Natural killer cell treated with Interleukin-12 subunit alpha and Interleukin-12 subunit beta and Interleukin-15 and Interleukin-18, amount 100 ng/mL, for 72 hours (primary cell): ENCODE measurements around the gene SLC43A1. TPM values are rescaled to one million over a fixed set of nuclear protein-coding genes. Genes with fewer than 3 reads are reported as not detected.
A peak's percentile ranks its signal among the peaks of the same experiment; 100 is the strongest.

Experiments
- ATAC-seq, 2 donors: fragments of 150-1000 bp; cut with Tn5 transposase in 1 of 2; sonication (Bioruptor Pico), chemical (Tn5 transposase) in 1 of 2; 2 replicates each; pipeline ENCODE4 v1.10.0; 2021
- DNase-seq: peaks from one replicate; pipeline ENCODE4 v3.0.0; 2022; ENCODE audit warnings: low spot score
- H3K27ac Mint-ChIP-seq, 2 donors: 1 replicate in 1 of 2; 2 replicates in 1 of 2; pipeline ENCODE4 v1.8.0; 2022; ENCODE audit warnings: mixed read lengths in 2 of 2, mild to moderate bottlenecking in 1 of 2, moderate library complexity in 1 of 2
- H3K27me3 Mint-ChIP-seq, 2 donors: 1 replicate in 1 of 2; 2 replicates in 1 of 2; pipeline ENCODE4 v1.8.0; 2022; ENCODE audit warnings: mixed read lengths in 2 of 2
- H3K36me3 Mint-ChIP-seq: one replicate; pipeline ENCODE4 v1.8.0; 2022; ENCODE audit warnings: mixed read lengths
- H3K4me1 Mint-ChIP-seq, 2 donors: 1 replicate in 1 of 2; 2 replicates in 1 of 2; pipeline ENCODE4 v1.8.0; 2022; ENCODE audit warnings: low read depth in 2 of 2, mixed read lengths in 2 of 2, mild to moderate bottlenecking in 1 of 2
- H3K4me3 Mint-ChIP-seq: one replicate; pipeline ENCODE4 v1.8.0; 2022; ENCODE audit warnings: mixed read lengths
- H3K9me3 Mint-ChIP-seq: 2 replicates; pipeline ENCODE4 v1.8.0; 2022; ENCODE audit warnings: mixed read lengths
- total RNA-seq, 2 donors: library from RNA; stranded (reverse); gene quantifications; one replicate each; pipeline ENCODE4 v1.2.3, GENCODE V29; 2022

SLC43A1 gene
- total RNA-seq, 2 donors from 2014 or later = 4.2 to 16.5 TPM

GRCh38 chr11:57475671-57476046, 39.8 kb downstream of the SLC43A1 start:
- H3K9me3 Mint-ChIP-seq = no peaks in the 10 kb centered on the region
- peaks cover 18 to 26% of the 10 kb centered on the region in 2 donors for H3K4me1 Mint-ChIP-seq
- ATAC-seq (no peak), DNase-seq (no peak)
- H3K4me3 Mint-ChIP-seq = peak overlapping the region; percentile 65
- no peak overlapping the region for H3K27ac Mint-ChIP-seq
- H3K36me3 Mint-ChIP-seq = no peaks in the 10 kb centered on the region
- H3K27me3 Mint-ChIP-seq = peaks cover 0 to 5% of the 10 kb centered on the region in 2 donors

- peaks cover 16 to 25% of the 10 kb centered on the region in 2 donors for H3K4me1 Mint-ChIP-seq
- H3K27ac Mint-ChIP-seq = no peak overlapping the region
- H3K36me3 Mint-ChIP-seq = no peaks in the 10 kb centered on the region
- no peaks in the 10 kb centered on the region for H3K9me3 Mint-ChIP-seq
- DNase-seq (no peak), ATAC-seq (no peak)
- H3K4me3 Mint-ChIP-seq = peak overlapping the region; percentile 65
- H3K27me3 Mint-ChIP-seq = peaks cover 0 to 5% of the 10 kb centered on the region in 2 donors
Measured at GRCh38 chr11:57475191-57475590, 40.3 kb downstream of the SLC43A1 start.

GRCh38 chr11:57474803-57475115, 40.7 kb downstream of the SLC43A1 start:
- peak overlapping the region; percentile 65 for H3K4me3 Mint-ChIP-seq
- H3K27me3 Mint-ChIP-seq = peaks cover 0 to 5% of the 10 kb centered on the region in 2 donors
- H3K4me1 Mint-ChIP-seq = peaks cover 14 to 23% of the 10 kb centered on the region in 2 donors
- no peak for ATAC-seq
- no peak overlapping the region for H3K27ac Mint-ChIP-seq
- H3K9me3 Mint-ChIP-seq = no peaks in the 10 kb centered on the region
- H3K36me3 Mint-ChIP-seq = no peaks in the 10 kb centered on the region
- DNase-seq = no peak

GRCh38 chr11:57474017-57474802, 41.3 kb downstream of the SLC43A1 start:
- Mint-ChIP-seq H3K36me3 (no peaks in the 10 kb centered on the region), H3K27me3 (peaks cover 0 to 5% of the 10 kb centered on the region in 2 donors), H3K4me3 (peak overlapping the region; percentile 65), H3K4me1 (peaks cover 14 to 23% of the 10 kb centered on the region in 2 donors), H3K9me3 (no peaks in the 10 kb centered on the region), H3K27ac (peak overlapping the region in 1 of 2 donors; percentile 84)
- DNase-seq = no peak
- peak; percentile 76 to 80 for ATAC-seq

GRCh38 chr11:57473285-57473841, 42.1 kb downstream of the SLC43A1 start:
- peaks cover 14 to 23% of the 10 kb centered on the region in 2 donors for H3K4me1 Mint-ChIP-seq
- ATAC-seq (no peak), DNase-seq (no peak)
- H3K27ac Mint-ChIP-seq = peak overlapping the region in 1 of 2 donors; percentile 84
- peak overlapping the region; percentile 58 for H3K4me3 Mint-ChIP-seq
- H3K9me3 Mint-ChIP-seq = no peaks in the 10 kb centered on the region
- H3K27me3 Mint-ChIP-seq = peaks cover 0 to 5% of the 10 kb centered on the region in 2 donors
- no peaks in the 10 kb centered on the region for H3K36me3 Mint-ChIP-seq

- Mint-ChIP-seq H3K4me3 (no peak overlapping the region), H3K27me3 (no peaks in the 10 kb centered on the region), H3K36me3 (no peaks in the 10 kb centered on the region), H3K9me3 (no peaks in the 10 kb centered on the region), H3K27ac (no peak overlapping the region), H3K4me1 (peaks cover 14 to 20% of the 10 kb centered on the region in 2 donors)
- ATAC-seq = no peak
- DNase-seq = no peak
Measured at GRCh38 chr11:57471496-57471895, 44.0 kb downstream of the SLC43A1 start.

GRCh38 chr11:57469268-57469667, 46.2 kb downstream of the SLC43A1 start:
- peaks cover 11 to 12% of the 10 kb centered on the region in 2 donors for H3K4me1 Mint-ChIP-seq
- H3K27ac Mint-ChIP-seq = no peak overlapping the region
- DNase-seq (no peak), ATAC-seq (no peak)
- H3K27me3 Mint-ChIP-seq = no peaks in the 10 kb centered on the region
- H3K36me3 Mint-ChIP-seq = no peaks in the 10 kb centered on the region
- H3K9me3 Mint-ChIP-seq = no peaks in the 10 kb centered on the region
- no peak overlapping the region for H3K4me3 Mint-ChIP-seq

GRCh38 chr11:57468276-57468675, 47.2 kb downstream of the SLC43A1 start:
- Mint-ChIP-seq H3K4me3 (no peak overlapping the region), H3K27ac (no peak overlapping the region), H3K4me1 (peaks cover 3 to 5% of the 10 kb centered on the region in 2 donors), H3K27me3 (no peaks in the 10 kb centered on the region), H3K9me3 (no peaks in the 10 kb centered on the region), H3K36me3 (no peaks in the 10 kb centered on the region)
- no peak for DNase-seq
- no peak for ATAC-seq

GRCh38 chr11:57467508-57468157, 47.9 kb downstream of the SLC43A1 start:
- H3K27me3 Mint-ChIP-seq = peaks cover 0 to 5% of the 10 kb centered on the region in 2 donors

GRCh38 chr11:57466680-57467079, 48.8 kb downstream of the SLC43A1 start:
- Mint-ChIP-seq H3K4me1 (peaks cover 10 to 11% of the 10 kb centered on the region in 2 donors), H3K9me3 (no peaks in the 10 kb centered on the region), H3K27ac (no peak overlapping the region), H3K4me3 (no peak overlapping the region), H3K36me3 (no peaks in the 10 kb centered on the region), H3K27me3 (peaks cover 1 to 8% of the 10 kb centered on the region in 2 donors)
- ATAC-seq (no peak), DNase-seq (no peak)

More at GRCh38 chr11:57467508-57468157, 47.9 kb downstream of the SLC43A1 start:
- Mint-ChIP-seq H3K4me3 (no peak overlapping the region), H3K27ac (no peak overlapping the region), H3K4me1 (peaks cover 6 to 8% of the 10 kb centered on the region in 2 donors), H3K9me3 (no peaks in the 10 kb centered on the region), H3K36me3 (no peaks in the 10 kb centered on the region)
- DNase-seq (no peak), ATAC-seq (no peak)

GRCh38 chr11:57464539-57465181, 50.8 kb downstream of the SLC43A1 start:
- Mint-ChIP-seq H3K9me3 (no peaks in the 10 kb centered on the region), H3K27me3 (peaks cover 11 to 20% of the 10 kb centered on the region in 2 donors), H3K36me3 (no peaks in the 10 kb centered on the region), H3K27ac (no peak overlapping the region), H3K4me1 (peaks cover 19% of the 10 kb centered on the region in 2 donors), H3K4me3 (no peak overlapping the region)
- ATAC-seq (no peak), DNase-seq (no peak)

GRCh38 chr11:57463671-57464538, 51.6 kb downstream of the SLC43A1 start:
- H3K27ac Mint-ChIP-seq = no peak overlapping the region
- H3K4me1 Mint-ChIP-seq = peaks cover 24 to 26% of the 10 kb centered on the region in 2 donors
- peaks cover 16 to 28% of the 10 kb centered on the region in 2 donors for H3K27me3 Mint-ChIP-seq
- H3K9me3 Mint-ChIP-seq = no peaks in the 10 kb centered on the region
- no peak for DNase-seq
- ATAC-seq = no peak
- no peak overlapping the region for H3K4me3 Mint-ChIP-seq
- no peaks in the 10 kb centered on the region for H3K36me3 Mint-ChIP-seq

- H3K9me3 Mint-ChIP-seq = no peaks in the 10 kb centered on the region
- ATAC-seq (no peak), DNase-seq (no peak)
- peaks cover 31 to 35% of the 10 kb centered on the region in 2 donors for H3K4me1 Mint-ChIP-seq
- no peak overlapping the region for H3K27ac Mint-ChIP-seq
- H3K36me3 Mint-ChIP-seq = no peaks in the 10 kb centered on the region
- peak overlapping the region; percentile 39 for H3K4me3 Mint-ChIP-seq
- H3K27me3 Mint-ChIP-seq = peaks cover 20 to 35% of the 10 kb centered on the region in 2 donors
Measured at GRCh38 chr11:57462597-57462996, 52.9 kb downstream of the SLC43A1 start.
